Liver (tissue), 3 donors: ENCODE results near the gene LGALS9.

Experiments
- CTCF ChIP-seq: fragments of 150-350 bp; IDR thresholded peaks from 2 replicates; pipeline ENCODE4 v1.5.1; 2017; ENCODE audit warnings: improper control_type of control experiment, low read depth, low read length; ENCODE audit not compliant: missing input control
- GABPA ChIP-seq, 2 donors: IDR thresholded peaks in 1 of 2; conservative IDR thresholded peaks in 1 of 2; 2 replicates each; pipeline ENCODE4 v1.6.1; 2016; ENCODE audit warnings: antibody characterized with exemption in 2 of 2, mild to moderate bottlenecking in 1 of 2, moderate library complexity in 1 of 2
- JUND ChIP-seq, 2 donors: IDR thresholded peaks; 2 replicates each; pipeline ENCODE4 v1.6.1; 2016; ENCODE audit warnings: antibody characterized with exemption in 2 of 2
- MAX ChIP-seq: IDR thresholded peaks from 2 replicates; pipeline ENCODE4 v1.6.1; 2016; ENCODE audit warnings: antibody characterized with exemption
- donor health status: healthy.
- donor health status: healthy.

- TF ChIP-seq CTCF (no peak), MAX (no peak), GABPA (IDR thresholded peaks at IDR 0.05 in 1 of 2, conservative IDR thresholded peaks at IDR 0.05 in 1 of 2) (no peak), JUND (IDR thresholded peaks at IDR 0.05) (no peak)
Observed at GRCh38 chr17:27654136-27654535, 23.1 kb downstream of the LGALS9 start.
